Suprapubic skin (tissue), 4 donors: ENCODE measurements around the gene EPHB1. TPM values are rescaled to one million over a fixed set of nuclear protein-coding genes. Genes with fewer than 3 reads are reported as not detected.
"Not testable (repeated sequence)": the region's sequence is repeated elsewhere in the genome, so short reads cannot be mapped to it uniquely, and the experiment has no call there.

ENCODE experiments used
- DNase-seq, 2 donors: peaks; one replicate each; pipeline ENCODE4 v3.0.0-alpha.2; 2019; ENCODE audit warnings: low spot score in 2 of 2
- H3K27ac ChIP-seq: fragments of 200-600 bp; sonication (generic); one replicate; pipeline ENCODE4 v1.5.1; 2019
- H3K27me3 ChIP-seq: fragments of 200-600 bp; sonication (generic); one replicate; pipeline ENCODE4 v1.5.1; 2019
- H3K36me3 ChIP-seq: fragments of 200-600 bp; sonication (generic); one replicate; pipeline ENCODE4 v1.5.1; 2019
- H3K4me1 ChIP-seq: fragments of 200-600 bp; sonication (generic); one replicate; pipeline ENCODE4 v1.5.1; 2019
- H3K4me3 ChIP-seq: fragments of 200-600 bp; sonication (generic); one replicate; pipeline ENCODE4 v1.5.1; 2019; ENCODE audit warnings: mild to moderate bottlenecking
- H3K9me3 ChIP-seq: fragments of 200-600 bp; sonication (generic); one replicate; pipeline ENCODE4 v1.5.1; 2019
- CTCF ChIP-seq, 2 donors: fragments of 200-600 bp in 1 of 2; fragments of 450-650 bp in 1 of 2; sonication (generic) in 1 of 2; IDR thresholded peaks; one replicate each; pipeline ENCODE4 v1.5.1; 2016 to 2019; ENCODE audit warnings: antibody characterized with exemption in 2 of 2, mild to moderate bottlenecking in 1 of 2, moderate library complexity in 1 of 2
- EP300 ChIP-seq: sonication (generic); formaldehyde crosslinking; IDR thresholded peaks from one replicate; pipeline ENCODE4 v1.6.1; 2017; ENCODE audit warnings: antibody characterized with exemption
- POLR2A ChIP-seq, 2 donors: fragments of 450-650 bp; IDR thresholded peaks; one replicate each; pipeline ENCODE4 v1.6.1; 2017; ENCODE audit warnings: antibody characterized with exemption in 2 of 2, mild to moderate bottlenecking in 2 of 2, moderate library complexity in 2 of 2
- POLR2AphosphoS5 ChIP-seq, 3 donors: sonication (generic); formaldehyde crosslinking; IDR thresholded peaks; one replicate each; pipeline ENCODE4 v1.6.1; 2017; ENCODE audit warnings: antibody characterized with exemption in 3 of 3
- WGBS: methylation state at CpG from one replicate; pipeline ENCODE4 v1.1.5; 2018; 5-methylcytosine and 5-hydroxymethylcytosine counted together
- total RNA-seq, 4 donors: library from RNA; depleted of rRNA; stranded (reverse); fragments of >200 nt; gene quantifications; one replicate each; pipeline ENCODE4 v1.1.0, GENCODE V29; 2016

Gene EPHB1
- total RNA-seq, 4 donors from 2014 or later: 8.5 to 30.7 (median 18.5) TPM

GRCh38 chr3:135056084-135056730 is 261.1 kb downstream of the EPHB1 start:
- Histone ChIP-seq H3K4me1 (no peaks in the 10 kb centered on the region), H3K27me3 (no peaks in the 10 kb centered on the region), H3K9me3 (no peaks in the 10 kb centered on the region), H3K36me3 (no peaks in the 10 kb centered on the region), H3K27ac (no peak overlapping the region), H3K4me3 (no peak overlapping the region)
- 46% methylated on average over 7 of the region's 7 CpGs for WGBS
- no peak for DNase-seq
- TF ChIP-seq POLR2A (IDR thresholded peaks at IDR 0.05) (no peak), CTCF (IDR thresholded peaks at IDR 0.05) (no peak), EP300 (no peak), POLR2AphosphoS5 (IDR thresholded peaks at IDR 0.05) (no peak)

GRCh38 chr3:135056733-135057310 is 261.8 kb downstream of the EPHB1 start:
- TF ChIP-seq EP300 (no peak), POLR2AphosphoS5 (IDR thresholded peaks at IDR 0.05) (no peak), CTCF (IDR thresholded peaks at IDR 0.05) (no peak), POLR2A (IDR thresholded peaks at IDR 0.05) (no peak)
- H3K9me3 ChIP-seq: no peaks in the 10 kb centered on the region
- no peak overlapping the region for H3K27ac ChIP-seq
- no peaks in the 10 kb centered on the region for H3K36me3 ChIP-seq
- H3K4me3 ChIP-seq: no peak overlapping the region
- no peak for DNase-seq
- H3K4me1 ChIP-seq: no peaks in the 10 kb centered on the region
- H3K27me3 ChIP-seq: no peaks in the 10 kb centered on the region
- 75% methylated on average over 6 of the region's 6 CpGs for WGBS

GRCh38 chr3:135057996-135058395 is 262.9 kb downstream of the EPHB1 start:
- 93% methylated on average over 4 of the region's 5 CpGs for WGBS
- Histone ChIP-seq H3K4me3 (no peak overlapping the region), H3K27me3 (no peaks in the 10 kb centered on the region), H3K36me3 (no peaks in the 10 kb centered on the region), H3K27ac (no peak overlapping the region), H3K4me1 (no peaks in the 10 kb centered on the region), H3K9me3 (no peaks in the 10 kb centered on the region)
- no peak for DNase-seq
- TF ChIP-seq CTCF (IDR thresholded peaks at IDR 0.05): no peak
- no peak for TF ChIP-seq POLR2A (IDR thresholded peaks at IDR 0.05)
- TF ChIP-seq EP300: no peak
- TF ChIP-seq POLR2AphosphoS5 (IDR thresholded peaks at IDR 0.05): no peak

- no peak for DNase-seq
- H3K27ac ChIP-seq: no peak overlapping the region
- H3K27me3 ChIP-seq: no peaks in the 10 kb centered on the region
- H3K4me3 ChIP-seq: no peak overlapping the region
- WGBS: 87% methylated on average over 6 of the region's 6 CpGs
- H3K9me3 ChIP-seq: no peaks in the 10 kb centered on the region
- no peak for TF ChIP-seq POLR2A (IDR thresholded peaks at IDR 0.05)
- TF ChIP-seq POLR2AphosphoS5 (IDR thresholded peaks at IDR 0.05): no peak
- TF ChIP-seq EP300: no peak
- no peak for TF ChIP-seq CTCF (IDR thresholded peaks at IDR 0.05)
- H3K36me3 ChIP-seq: no peaks in the 10 kb centered on the region
- H3K4me1 ChIP-seq: no peaks in the 10 kb centered on the region
Observed at GRCh38 chr3:135059580-135059979, 264.5 kb downstream of the EPHB1 start.

- H3K27me3 ChIP-seq, H3K4me1 ChIP-seq, H3K36me3 ChIP-seq, H3K9me3 ChIP-seq, H3K27ac ChIP-seq, DNase-seq, H3K4me3 ChIP-seq: not testable (repeated sequence)
- 56% methylated on average over 4 of the region's 5 CpGs for WGBS
Observed at GRCh38 chr3:135066844-135067727, 272.0 kb downstream of the EPHB1 start.
